HepG2 (cell line): ENCODE data around the gene SPPL2B.

Experiments used
- CTCF ChIP-seq: sonication (generic); formaldehyde crosslinking; IDR thresholded peaks from 2 replicates; pipeline ENCODE4 v1.5.0; 2020; ENCODE audit warnings: mild to moderate bottlenecking, missing genetic modification reagents, moderate library complexity
- EP300 ChIP-seq, 3 experiments: sonication (generic) in 1 of 3; formaldehyde crosslinking in 1 of 3; IDR thresholded peaks; 2 replicates each; pipeline versions ENCODE4 v1.5.1 to v1.6.1; 2011 to 2020; ENCODE audit warnings: low read depth in 2 of 3, low read length in 2 of 3, borderline replicate concordance in 1 of 3, improper control_type of control experiment in 1 of 3, mild to moderate bottlenecking in 1 of 3, missing genetic modification reagents in 1 of 3, moderate library complexity in 1 of 3
- ZNF431 ChIP-seq: sonication (generic); formaldehyde crosslinking; IDR thresholded peaks from 2 replicates; pipeline ENCODE4 v1.9.0; 2022; ENCODE audit warnings: missing genetic modification reagents, low read depth, mild to moderate bottlenecking, borderline replicate concordance
- ZNF652 ChIP-seq: IDR thresholded peaks from 2 replicates; pipeline ENCODE4 v1.6.1; 2016; ENCODE audit warnings: low read depth, borderline replicate concordance
- ZNF678 ChIP-seq: sonication (generic); formaldehyde crosslinking; IDR thresholded peaks from 2 replicates; pipeline ENCODE4 v1.4.0; 2020; ENCODE audit warnings: mild to moderate bottlenecking, missing genetic modification reagents

GRCh38 chr19:2320939-2321338 lies 7.5 kb upstream of the SPPL2B start:
- TF ChIP-seq EP300 (IDR thresholded peaks at IDR 0.05; ENCODE audit: low read depth in 2 of 2, low read length in 2 of 2) (no peak), EP300 (CRISPR knock-in tag; IDR thresholded peaks at IDR 0.05; ENCODE audit: borderline replicate concordance) (no peak), ZNF431 (CRISPR knock-in tag) (no peak), ZNF678 (CRISPR knock-in tag) (no peak), CTCF (CRISPR knock-in tag) (no peak), ZNF652 (no peak)
